Right cardiac atrium (tissue), 5 donors: Measurements from ENCODE around the gene ARMS2. TPM values are rescaled to one million over a fixed set of nuclear protein-coding genes. Genes with fewer than 3 reads are reported as not detected.

ENCODE experiments used
- ATAC-seq, 2 donors: fragments of 200-7000 bp; cut with Tn5 transposase; one replicate each; pipeline versions ENCODE4 v1.8.0 to v1.9.1; 2020; ENCODE audit warnings: moderate library complexity in 2 of 2, mild to moderate bottlenecking in 1 of 2
- DNase-seq, 3 donors: peaks; one replicate each; pipeline ENCODE4 v3.0.0-alpha.2; 2020
- H3K27ac ChIP-seq: one replicate; pipeline ENCODE4 v1.5.1; 2013; ENCODE audit warnings: mild to moderate bottlenecking, low read length, control low read depth, moderate library complexity
- H3K27me3 ChIP-seq: one replicate; pipeline ENCODE4 v1.6.1; 2013; ENCODE audit not compliant: control insufficient read depth, insufficient read depth
- H3K4me1 ChIP-seq: one replicate; pipeline ENCODE4 v1.6.1; 2013; ENCODE audit warnings: low read length; ENCODE audit not compliant: control insufficient read depth, insufficient read depth
- H3K4me3 ChIP-seq: one replicate; pipeline ENCODE4 v1.5.1; 2013; ENCODE audit warnings: low read length, control low read depth
- H3K9me3 ChIP-seq: one replicate; pipeline ENCODE4 v1.6.1; 2013; ENCODE audit warnings: low read length; ENCODE audit not compliant: control insufficient read depth
- WGBS: extraction: QIAGEN DNeasy Blood & Tissue Kit; methylation state at CpG from one replicate; pipeline ENCODE4 v1.1.7; 2013; 5-methylcytosine and 5-hydroxymethylcytosine counted together
- intact Hi-C, 4 donors: fragments of 100-400 bp; cut with DNase I; formaldehyde crosslinking; loops; one replicate each; pipeline versions ENCODE4 v1.11.0 to v1.14.0; 2022 to 2023
- polyA plus RNA-seq: library from polyadenylated mRNA; stranded (reverse); fragments of 200-250 nt; gene quantifications from one replicate; pipeline ENCODE4 v1.2.3, GENCODE V29; 2013
- total RNA-seq, 4 donors: library from RNA; stranded (reverse); fragmentation: NEBNext Ultra II Directional; extraction: Animal tissue kit (Norgen Biotek cat#: 25700); gene quantifications; one replicate each; pipeline ENCODE4 v1.2.1, GENCODE V29; 2021
- donor health status: healthy with polysubstance abuse.
- donor health status: DM: no; HTN: yes; CAD: no.
- donor health status: DM: no; HTN: no; CAD: no.
- donor health status: DM: no; HTN: yes; CAD: no; lungs with severe emphysema.
- donor health status: DM: yes; HTN: yes; CAD: no.

ARMS2 gene
- total and polyA plus RNA-seq, 5 donors = not detected

GRCh38 chr10:122471531-122472177, 17.2 kb downstream of the ARMS2 start:
- Histone ChIP-seq H3K4me1 (peaks cover 16% of the 10 kb centered on the region), H3K9me3 (no peaks in the 10 kb centered on the region)

GRCh38 chr10:122473116-122473515, 18.7 kb downstream of the ARMS2 start:
- Histone ChIP-seq H3K9me3 (no peaks in the 10 kb centered on the region), H3K27ac (no peak overlapping the region), H3K27me3 (no peaks in the 10 kb centered on the region), H3K4me3 (no peak overlapping the region), H3K4me1 (peaks cover 16% of the 10 kb centered on the region)
- DNase-seq = no peak
- ATAC-seq = no peak
- WGBS = 70% methylated on average over 8 of the region's 8 CpGs
- intact Hi-C loops = no loop called here

More at GRCh38 chr10:122471531-122472177, 17.2 kb downstream of the ARMS2 start:
- Histone ChIP-seq H3K27me3 (no peaks in the 10 kb centered on the region), H3K27ac (no peak overlapping the region), H3K4me3 (no peak overlapping the region)
- DNase-seq (no peak), ATAC-seq (no peak)
- 99% methylated on average over 4 of the region's 4 CpGs for WGBS
- intact Hi-C loops = no loop called here

DNA sequence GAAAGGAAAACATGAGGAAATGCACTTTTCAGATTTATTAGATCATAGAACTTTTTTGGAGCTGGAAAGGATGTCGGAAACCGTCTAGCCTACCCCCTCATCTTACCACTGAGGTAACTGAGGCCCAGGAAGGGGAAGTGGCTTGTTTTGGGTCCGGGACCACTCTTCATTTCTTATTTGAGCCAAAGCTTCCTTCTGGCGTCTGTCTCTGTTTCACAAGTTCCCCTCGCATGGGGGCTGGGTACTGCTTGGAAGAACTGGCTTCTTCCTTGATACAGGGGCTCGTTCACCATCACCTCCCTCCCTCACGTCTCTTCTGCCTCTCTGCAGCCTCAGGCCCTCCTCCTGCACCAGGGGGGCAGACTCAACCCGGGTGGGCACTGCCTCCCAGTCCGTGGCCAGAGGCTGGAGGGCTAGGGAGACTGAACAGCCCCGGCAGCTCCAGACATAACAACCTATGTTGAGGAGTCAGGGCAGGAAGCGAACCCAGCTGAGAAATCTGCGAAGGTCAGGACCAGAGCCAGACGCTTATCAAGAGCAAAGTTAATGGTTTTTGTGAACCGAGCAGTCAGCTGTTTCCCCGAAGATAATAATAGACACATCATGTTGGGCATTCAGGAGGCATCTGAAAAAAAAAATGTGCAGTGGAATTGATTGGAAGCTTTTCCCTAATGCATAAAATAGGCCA, 19.8 kb downstream of the ARMS2 start:
- peak in 2 of 3 donors; percentile 66 to 70 for DNase-seq

DNA sequence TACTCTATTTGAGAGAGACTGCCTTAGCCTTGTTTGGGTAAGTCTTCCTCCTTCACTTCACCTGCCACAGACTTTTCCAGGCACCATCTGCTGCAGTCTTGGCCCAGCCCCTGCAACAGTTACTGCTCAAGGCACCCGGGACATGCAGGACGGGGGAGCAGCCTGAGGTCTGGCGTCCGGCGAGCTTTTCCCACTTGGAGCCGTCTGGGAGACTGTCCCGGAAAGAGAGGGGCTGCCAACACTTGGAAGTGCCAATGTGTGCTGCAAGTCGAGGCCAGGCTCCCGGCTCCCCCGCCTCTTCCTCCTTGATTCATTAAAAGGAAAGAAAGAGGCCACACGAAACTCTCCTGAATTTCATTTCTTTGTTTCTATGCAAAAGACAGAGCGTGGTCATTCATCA, 20.6 kb downstream of the ARMS2 start:
- DNase-seq (peak; percentile 87 to 95 (median 94)), ATAC-seq (peak; percentile 93 to 96)
- WGBS = 17% methylated on average over 12 of the region's 12 CpGs
- no peaks in the 10 kb centered on the region for H3K27me3 ChIP-seq
- peak overlapping the region; percentile 9 for H3K27ac ChIP-seq
- no peaks in the 10 kb centered on the region for H3K9me3 ChIP-seq
- intact Hi-C loops = no loop called here
- H3K4me1 ChIP-seq = peaks cover 13% of the 10 kb centered on the region
- no peak overlapping the region for H3K4me3 ChIP-seq

More for the DNA sequence above, 19.8 kb downstream of the ARMS2 start:
- Histone ChIP-seq H3K27ac (no peak overlapping the region), H3K9me3 (no peaks in the 10 kb centered on the region), H3K4me1 (peaks cover 16% of the 10 kb centered on the region), H3K4me3 (no peak overlapping the region), H3K27me3 (no peaks in the 10 kb centered on the region)
- intact Hi-C loops = no loop called here
- ATAC-seq = peak; percentile 68 to 84
- WGBS = 16% methylated on average over 15 of the region's 15 CpGs

GRCh38 chr10:122475591-122476332, 21.3 kb downstream of the ARMS2 start:
- intact Hi-C loops = no loop called here
- Histone ChIP-seq H3K9me3 (no peaks in the 10 kb centered on the region), H3K4me1 (peaks cover 13% of the 10 kb centered on the region), H3K27ac (no peak overlapping the region), H3K27me3 (no peaks in the 10 kb centered on the region), H3K4me3 (no peak overlapping the region)
- DNase-seq = peak in 1 of 3 donors; percentile 60
- 60% methylated on average over 16 of the region's 16 CpGs for WGBS
- ATAC-seq = peak; percentile 8 to 47

- Histone ChIP-seq H3K4me3 (no peak overlapping the region), H3K9me3 (no peaks in the 10 kb centered on the region), H3K4me1 (peaks cover 13% of the 10 kb centered on the region), H3K27me3 (no peaks in the 10 kb centered on the region), H3K27ac (no peak overlapping the region)
- 91% methylated on average over 6 of the region's 6 CpGs for WGBS
- intact Hi-C loops = no loop called here
- DNase-seq (no peak), ATAC-seq (no peak)
Observed at GRCh38 chr10:122476333-122476695, 21.9 kb downstream of the ARMS2 start.

- no peak for DNase-seq
- no peak overlapping the region for H3K4me3 ChIP-seq
- H3K4me1 ChIP-seq = peaks cover 13% of the 10 kb centered on the region
- no peak overlapping the region for H3K27ac ChIP-seq
- 93% methylated on average over 5 of the region's 5 CpGs for WGBS
- no peaks in the 10 kb centered on the region for H3K9me3 ChIP-seq
- intact Hi-C loops = no loop called here
- no peak for ATAC-seq
- H3K27me3 ChIP-seq = no peaks in the 10 kb centered on the region
Observed at GRCh38 chr10:122477436-122477835, 23.0 kb downstream of the ARMS2 start.

- intact Hi-C loops = no loop called here
- Histone ChIP-seq H3K27ac (no peak overlapping the region), H3K27me3 (no peaks in the 10 kb centered on the region), H3K9me3 (no peaks in the 10 kb centered on the region), H3K4me1 (peaks cover 13% of the 10 kb centered on the region), H3K4me3 (no peak overlapping the region)
- WGBS = 69% methylated on average over 7 of the region's 7 CpGs
- DNase-seq (no peak), ATAC-seq (no peak)
Observed at GRCh38 chr10:122478971-122479370, 24.5 kb downstream of the ARMS2 start.

GRCh38 chr10:122480146-122480833, 25.8 kb downstream of the ARMS2 start:
- no peak overlapping the region for H3K4me3 ChIP-seq
- no peaks in the 10 kb centered on the region for H3K27me3 ChIP-seq
- DNase-seq = no peak
- 93% methylated on average over 10 of the region's 10 CpGs for WGBS
- no peak for ATAC-seq
- intact Hi-C loops = no loop called here
- no peak overlapping the region for H3K27ac ChIP-seq
- peaks cover 7% of the 10 kb centered on the region for H3K4me1 ChIP-seq
- no peaks in the 10 kb centered on the region for H3K9me3 ChIP-seq

GRCh38 chr10:122481296-122482056, 27.0 kb downstream of the ARMS2 start:
- no peaks in the 10 kb centered on the region for H3K9me3 ChIP-seq
- no peak for DNase-seq
- WGBS = 95% methylated on average over 6 of the region's 6 CpGs

More at GRCh38 chr10:122481296-122482056, 27.0 kb downstream of the ARMS2 start:
- Histone ChIP-seq H3K4me3 (no peak overlapping the region), H3K27ac (no peak overlapping the region), H3K4me1 (peaks cover 5% of the 10 kb centered on the region), H3K27me3 (no peaks in the 10 kb centered on the region)
- ATAC-seq = no peak
- intact Hi-C loops = no loop called here
